Nasal cavity respiratory epithelium epithelial cell of viscerocranial mucosa (primary cell): ENCODE data around the gene LDB1. TPM values are rescaled to one million over a fixed set of nuclear protein-coding genes. Genes with fewer than 3 reads are reported as not detected.

ENCODE experiments used
- total RNA-seq: library from RNA; depleted of rRNA; stranded (reverse); fragments of >200 nt; gene quantifications from 2 replicates; pipeline ENCODE4 v1.2.3, GENCODE V29; 2014

LDB1 gene, protein sequence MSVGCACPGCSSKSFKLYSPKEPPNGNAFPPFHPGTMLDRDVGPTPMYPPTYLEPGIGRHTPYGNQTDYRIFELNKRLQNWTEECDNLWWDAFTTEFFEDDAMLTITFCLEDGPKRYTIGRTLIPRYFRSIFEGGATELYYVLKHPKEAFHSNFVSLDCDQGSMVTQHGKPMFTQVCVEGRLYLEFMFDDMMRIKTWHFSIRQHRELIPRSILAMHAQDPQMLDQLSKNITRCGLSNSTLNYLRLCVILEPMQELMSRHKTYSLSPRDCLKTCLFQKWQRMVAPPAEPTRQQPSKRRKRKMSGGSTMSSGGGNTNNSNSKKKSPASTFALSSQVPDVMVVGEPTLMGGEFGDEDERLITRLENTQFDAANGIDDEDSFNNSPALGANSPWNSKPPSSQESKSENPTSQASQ
- total RNA-seq = 29.0 and 60.6 TPM in 2 replicates

DNA sequence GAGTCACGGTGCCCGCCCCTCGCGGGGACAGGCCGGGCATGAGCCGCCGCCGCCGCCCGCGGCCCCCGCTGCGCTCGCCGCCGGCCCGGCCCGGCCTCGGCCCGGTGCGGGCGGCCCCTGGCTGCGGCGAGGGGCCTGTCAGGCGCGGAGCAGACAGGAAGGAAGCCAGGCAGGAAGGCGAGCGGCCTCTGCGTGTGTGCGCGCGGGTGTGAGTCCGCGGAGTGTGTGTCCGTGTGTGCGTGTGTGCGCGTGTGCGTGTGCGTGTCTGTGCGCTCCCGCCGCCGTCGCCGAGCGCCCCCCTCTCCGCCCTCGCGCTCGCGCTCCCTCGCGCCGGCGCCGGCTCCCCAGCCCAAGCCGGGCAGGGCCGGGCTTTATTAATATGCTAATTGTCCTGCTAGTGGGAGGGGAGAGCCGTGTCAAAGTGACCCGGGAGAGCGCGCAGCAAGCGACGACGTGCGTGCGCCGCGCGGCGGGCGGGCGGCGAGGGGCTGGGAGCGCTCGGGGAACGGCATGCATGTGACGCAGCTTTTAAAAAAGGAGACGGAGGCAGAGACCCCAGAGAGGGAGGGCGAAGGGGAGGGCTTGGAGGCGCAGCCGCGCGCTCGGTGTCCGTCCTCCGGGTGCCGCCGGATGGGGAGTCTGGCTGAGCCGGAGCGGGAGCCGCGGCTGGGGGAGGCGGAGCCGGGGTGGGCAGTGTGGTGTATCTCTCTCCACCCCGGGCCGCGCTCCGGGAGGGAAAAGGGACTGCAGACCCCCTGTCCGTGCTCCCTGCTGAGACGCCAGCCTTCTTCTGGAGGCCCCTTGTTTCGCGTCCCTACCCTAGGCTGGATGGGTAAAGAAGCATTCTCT, at the start of gene LDB1:
LDB1 (minus strand) TSS at position 227 of the 849 bp plus-strand sequence. CDS start 258 bp downstream, outside the sequence.

DNA sequence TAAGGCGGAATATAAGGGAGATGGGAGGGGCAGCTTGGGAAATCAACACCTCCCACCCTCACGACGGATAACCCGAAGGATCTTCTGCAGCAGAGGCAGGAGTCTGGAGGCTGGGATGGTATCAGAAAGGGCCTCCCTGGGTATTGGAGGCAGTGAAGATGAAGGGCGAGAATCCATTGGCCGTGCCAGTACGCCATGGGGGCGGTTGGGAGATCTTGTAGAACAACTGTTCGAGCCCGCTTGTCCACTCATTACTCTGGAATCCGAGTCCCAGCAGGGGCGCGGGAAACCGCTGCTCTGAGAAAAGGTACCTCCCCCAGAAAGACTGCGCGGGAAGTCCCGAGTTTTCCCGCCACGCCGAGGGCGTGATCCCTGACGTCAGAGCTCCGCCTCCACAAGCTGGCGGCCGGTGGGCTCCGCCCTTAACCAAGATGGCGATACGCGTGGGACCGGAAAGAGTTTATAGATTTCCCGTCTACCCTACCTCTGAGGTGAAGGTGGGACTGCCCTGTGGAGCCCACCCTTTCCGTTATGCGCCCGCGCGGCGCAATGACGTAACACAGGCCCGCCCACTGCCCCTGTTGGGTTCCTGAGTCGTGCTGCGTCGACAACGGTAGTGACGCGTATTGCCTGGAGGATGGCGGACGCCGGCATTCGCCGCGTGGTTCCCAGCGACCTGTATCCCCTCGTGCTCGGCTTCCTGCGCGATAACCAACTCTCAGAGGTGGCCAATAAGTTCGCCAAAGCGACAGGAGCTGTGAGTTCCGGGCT, 31.8 kb upstream of the LDB1 start, which contains the start of gene NOLC1:
NOLC1 (plus strand) TSS at position 616 of the 771 bp plus-strand sequence; CDS start at position 638, 22 bp downstream.

DNA sequence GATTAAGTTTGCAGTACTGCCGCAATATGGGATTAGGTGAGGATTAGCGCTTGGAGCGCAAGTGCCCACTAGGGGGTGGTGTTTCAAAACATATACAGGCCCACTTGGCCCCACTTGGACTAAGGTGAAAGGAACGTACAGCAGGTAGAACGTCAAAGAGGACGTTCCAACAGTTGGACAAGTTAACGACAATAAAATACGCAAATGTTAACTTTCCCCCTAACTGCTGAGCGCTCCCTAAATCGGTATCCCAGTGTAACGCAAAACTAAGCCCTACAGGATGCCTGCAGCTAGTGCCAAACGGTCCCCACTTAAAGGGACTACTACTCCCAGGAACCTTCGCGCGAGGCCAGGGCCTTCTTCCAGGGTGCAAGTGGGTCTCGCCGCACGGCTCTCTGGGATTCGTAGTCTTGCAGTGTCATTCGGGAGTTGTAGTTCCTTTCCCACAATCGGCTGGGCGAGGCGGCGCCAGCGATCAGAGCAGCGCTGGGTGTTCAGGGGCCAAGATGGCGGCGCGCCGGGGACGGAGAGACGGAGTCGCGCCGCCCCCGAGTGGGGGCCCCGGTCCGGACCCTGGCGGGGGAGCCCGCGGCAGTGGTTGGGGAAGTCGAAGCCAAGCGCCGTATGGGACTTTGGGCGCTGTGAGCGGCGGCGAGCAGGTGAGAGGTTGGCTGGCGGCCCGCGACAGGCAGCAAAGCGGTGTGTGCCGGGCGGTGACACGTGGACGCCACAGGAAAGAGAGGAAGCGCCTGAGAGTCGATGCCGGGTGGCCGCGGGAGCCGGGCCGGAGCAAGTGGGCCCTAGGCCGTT, 12.6 kb upstream of the LDB1 start, which contains the start of gene PPRC1:
PPRC1 (plus strand) TSS at position 478 of the 810 bp plus-strand sequence; CDS start at position 507, 29 bp downstream.

DNA sequence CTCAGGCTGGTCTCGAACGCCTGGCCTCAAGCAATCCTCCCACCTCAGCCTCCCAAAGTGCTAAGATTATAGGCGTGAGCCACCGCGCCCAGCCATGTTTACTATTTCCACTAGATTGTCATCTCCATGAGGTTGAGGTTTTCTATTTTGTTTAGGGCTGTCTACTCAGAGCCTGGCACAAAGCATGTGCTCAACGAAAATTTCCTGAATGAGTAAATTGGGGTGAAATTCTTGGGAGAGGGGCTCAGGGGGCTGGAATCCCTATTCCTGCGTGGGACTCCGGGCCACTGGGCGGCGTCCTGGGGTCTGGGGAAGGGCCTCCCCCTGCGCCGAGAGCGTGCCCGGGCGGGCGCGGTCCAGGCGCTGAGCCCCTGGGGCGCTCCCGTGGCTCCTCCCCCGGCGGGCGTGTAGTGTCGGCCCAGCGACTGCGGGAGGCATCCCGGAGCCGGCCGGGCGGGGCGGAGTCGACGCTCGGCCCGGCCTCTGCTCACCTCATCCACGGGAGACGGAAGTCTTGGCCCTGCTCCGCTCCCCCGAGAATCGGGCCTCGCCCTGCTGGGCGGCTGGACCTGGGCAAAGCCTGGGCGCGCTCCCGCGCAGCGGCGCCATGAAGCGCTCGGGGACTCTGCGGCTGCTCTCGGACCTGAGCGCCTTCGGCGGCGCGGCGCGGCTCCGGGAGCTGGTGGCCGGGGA, 55.2 kb downstream of the LDB1 start, which contains the start of gene HPS6:
HPS6 (plus strand) TSS at position 482 of the 693 bp plus-strand sequence; CDS start at position 608, 126 bp downstream.

Other genes starting within 250 kb of the LDB1 start
- gene ARMH3, start 64.2 kb downstream of the LDB1 start, total RNA-seq = 9.9 and 17.8 TPM in 2 replicates
- gene HPS6, start 55.0 kb downstream of the LDB1 start, total RNA-seq = 32.8 and 38.6 TPM in 2 replicates
- 17.1 and 35.0 TPM in 2 replicates for gene PPRC1, start 12.7 kb upstream of the LDB1 start, total RNA-seq
- 76.6 and 126 TPM in 2 replicates for gene NOLC1, start 32.0 kb upstream of the LDB1 start, total RNA-seq
- gene ELOVL3, start 105.9 kb upstream of the LDB1 start, total RNA-seq = under 0.01 and 0.36 TPM in 2 replicates
- gene PITX3, start 121.1 kb upstream of the LDB1 start, total RNA-seq = not detected in 2 replicates
- 15.7 and 39.8 TPM in 2 replicates for gene GBF1, start 125.2 kb upstream of the LDB1 start, total RNA-seq